ENCODE results near the gene SBNO1.
"Not testable (repeated sequence)": the region's sequence is repeated elsewhere in the genome, so short reads cannot be mapped to it uniquely, and the experiment has no call there.

Gene SBNO1

DNA sequence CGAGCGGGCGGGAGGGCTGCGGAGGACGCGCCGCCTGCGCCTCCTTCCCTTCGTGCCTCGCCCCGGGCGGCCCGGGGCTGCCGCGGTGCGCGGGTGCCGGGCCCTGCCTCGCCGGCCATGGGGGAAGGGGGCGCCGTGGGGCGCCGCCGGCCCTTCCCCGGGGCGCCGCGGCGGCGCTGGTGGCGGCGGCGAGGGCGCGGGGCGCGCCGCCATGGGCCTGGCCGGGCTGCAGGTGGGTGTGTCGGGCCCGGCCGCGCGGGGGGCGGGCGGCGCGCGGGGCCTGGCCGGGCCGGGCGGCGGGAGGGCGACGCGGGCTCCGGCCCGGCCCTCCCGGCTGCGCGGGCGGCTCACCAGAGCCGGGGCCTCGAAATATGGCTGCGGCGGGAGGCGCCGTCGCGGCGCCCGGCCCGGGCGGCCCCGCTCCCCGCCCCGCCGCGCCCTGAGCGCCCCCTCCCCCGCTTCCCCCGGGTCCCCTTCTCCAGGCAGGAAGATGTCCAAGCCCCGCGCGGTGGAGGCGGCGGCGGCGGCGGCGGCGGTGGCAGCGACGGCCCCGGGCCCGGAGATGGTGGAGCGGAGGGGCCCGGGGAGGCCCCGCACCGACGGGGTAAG lies 24.4 kb upstream of the SBNO1 start:
- DNase-seq (ENCODE audit: low spot score) = no peak

- DNase-seq (ENCODE audit: low spot score) = peak; percentile 63
Observed at GRCh38 chr12:123388177-123388950, 23.7 kb upstream of the SBNO1 start.

GRCh38 chr12:123387508-123388176 lies 23.0 kb upstream of the SBNO1 start:
- no peak for DNase-seq (ENCODE audit: low spot score)

DNA sequence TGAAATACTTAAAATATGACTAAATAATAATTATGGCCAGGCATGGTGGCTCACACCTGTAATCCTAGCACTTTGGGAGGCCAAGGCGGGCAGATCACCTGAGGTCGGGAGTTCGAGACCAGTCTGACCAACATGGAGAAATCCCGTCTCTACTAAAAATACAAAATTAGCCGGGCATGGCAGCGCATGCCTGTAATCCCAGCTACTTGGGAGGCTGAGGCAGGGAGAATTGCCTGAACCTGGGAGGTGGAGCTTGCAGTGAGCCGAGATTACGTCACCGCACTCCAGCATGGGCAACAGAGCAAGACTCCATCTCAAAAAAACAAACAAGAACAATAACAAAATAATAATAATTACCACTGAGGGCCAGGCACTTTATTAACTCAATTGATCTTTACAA lies 20.9 kb upstream of the SBNO1 start:
- not testable (repeated sequence) for DNase-seq (ENCODE audit: low spot score)

GRCh38 chr12:123384994-123385376 lies 20.3 kb upstream of the SBNO1 start:
- peak; percentile 46 for DNase-seq (ENCODE audit: low spot score)

DNA sequence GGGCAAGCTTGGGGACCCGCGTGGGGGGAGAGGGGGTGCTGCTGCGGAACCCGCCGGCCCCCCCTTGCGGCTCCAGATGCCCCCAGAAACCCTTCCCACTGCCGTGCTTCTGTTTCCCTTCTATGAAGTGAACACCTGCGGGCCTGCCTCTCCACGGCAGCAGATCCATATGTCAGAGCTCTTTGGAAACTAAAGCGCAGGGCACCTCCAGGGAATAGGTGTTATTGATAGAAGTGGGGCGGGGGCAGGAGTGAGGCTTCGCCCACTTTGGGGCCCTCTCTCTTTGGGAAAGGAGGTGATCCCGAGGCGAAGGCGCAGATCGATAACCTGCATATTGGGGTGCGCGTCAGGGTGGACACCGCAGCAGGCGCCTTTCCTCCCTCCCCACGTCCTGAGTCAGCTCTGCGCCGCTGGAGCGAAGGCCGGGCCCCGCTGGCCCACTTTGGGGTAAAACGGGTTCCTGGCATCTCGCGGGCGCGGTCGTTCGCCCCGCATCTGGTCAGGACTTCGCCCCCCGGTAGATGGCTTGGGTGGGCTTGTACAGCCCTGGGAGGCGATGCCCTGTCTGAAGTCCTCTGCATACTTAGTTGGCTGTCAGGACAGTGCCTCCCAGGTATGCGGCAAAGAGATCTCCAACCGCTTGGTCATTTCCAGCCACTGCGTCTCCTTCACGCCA lies 19.8 kb upstream of the SBNO1 start:
- DNase-seq (ENCODE audit: low spot score) = peak; percentile 26

DNA sequence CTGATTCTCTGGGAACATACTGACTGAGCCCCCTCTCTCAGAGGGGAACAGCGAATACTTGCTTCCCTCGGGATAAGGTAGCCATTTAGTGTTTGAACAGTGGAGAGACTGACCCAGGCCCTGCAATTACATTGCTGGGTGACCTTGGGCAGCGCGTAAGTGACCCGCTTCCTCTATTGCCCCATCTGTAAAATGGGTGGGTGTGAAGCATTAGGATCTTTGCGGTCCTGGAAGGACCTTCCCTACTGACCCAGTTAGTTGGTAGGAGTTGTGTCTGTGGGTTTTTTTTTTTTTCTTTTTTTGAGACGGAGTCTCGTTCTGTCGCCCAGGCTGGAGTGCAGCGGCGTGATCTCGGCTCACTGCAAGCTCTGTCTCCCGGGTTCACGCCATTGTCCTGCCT lies 18.0 kb upstream of the SBNO1 start:
- DNase-seq (ENCODE audit: low spot score) = no peak

- no peak for DNase-seq (ENCODE audit: low spot score)
Observed at GRCh38 chr12:123379391-123379790, 14.7 kb upstream of the SBNO1 start.

DNA sequence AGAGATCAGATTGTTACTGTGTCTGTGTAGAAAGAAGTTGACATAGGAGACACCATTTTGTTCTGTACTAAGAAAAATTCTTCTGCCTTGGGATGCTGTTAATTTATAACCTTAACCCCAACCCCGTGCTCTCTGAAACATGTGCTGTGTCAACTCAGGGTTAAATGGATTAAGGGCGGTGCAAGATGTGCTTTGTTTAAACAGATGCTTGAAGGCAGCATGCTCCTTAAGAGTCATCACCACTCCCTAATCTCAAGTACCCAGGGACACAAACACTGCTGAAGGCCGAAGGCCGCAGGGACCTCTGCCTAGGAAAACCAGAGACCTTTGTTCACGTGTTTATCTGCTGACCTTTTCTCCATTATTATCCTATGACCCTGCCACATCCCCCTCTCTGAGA lies 7.8 kb upstream of the SBNO1 start:
- not testable (repeated sequence) for DNase-seq (ENCODE audit: low spot score)

DNA sequence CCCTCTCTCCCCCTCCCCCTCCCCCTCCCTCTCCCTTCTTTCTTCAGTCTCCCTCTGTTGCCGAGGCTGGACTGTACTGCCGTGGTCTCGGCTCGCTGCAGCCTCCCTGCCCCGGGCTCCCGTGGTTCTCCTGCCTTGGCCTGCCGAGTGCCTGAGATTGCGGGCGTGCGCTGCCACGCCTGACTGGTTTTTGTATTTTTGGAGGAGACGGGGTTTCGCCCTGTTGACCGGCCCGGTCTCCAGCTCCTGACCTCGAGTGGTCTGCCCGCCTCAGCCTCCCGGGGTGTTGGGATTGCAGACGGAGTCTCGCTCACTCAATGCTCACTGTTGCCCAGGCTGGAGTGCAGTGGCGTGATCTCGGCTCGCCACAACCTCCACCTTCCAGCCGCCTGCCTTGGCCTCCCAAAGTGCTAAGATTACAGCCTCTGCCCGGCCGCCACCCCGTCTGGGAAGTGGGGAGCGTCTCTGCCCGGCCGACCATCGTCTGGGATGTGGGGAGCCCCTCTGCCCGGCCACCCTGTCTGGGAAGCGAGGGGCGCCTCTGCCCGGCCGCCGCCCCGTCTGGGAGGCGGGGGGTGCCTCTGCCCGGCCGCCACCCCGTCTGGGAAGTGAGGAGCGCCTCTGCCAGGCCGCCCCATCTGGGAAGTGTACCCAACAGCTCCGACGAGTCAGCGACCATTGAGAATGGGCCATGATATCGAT lies 7.2 kb upstream of the SBNO1 start:
- not testable (repeated sequence) for DNase-seq (ENCODE audit: low spot score)

GRCh38 chr12:123369229-123369628 lies 4.6 kb upstream of the SBNO1 start:
- DNase-seq (ENCODE audit: low spot score) = no peak

GRCh38 chr12:123368431-123368830 lies 3.8 kb upstream of the SBNO1 start:
- DNase-seq (ENCODE audit: low spot score) = not testable (repeated sequence)

GRCh38 chr12:123367511-123367910 lies 2.9 kb upstream of the SBNO1 start:
- no peak for DNase-seq (ENCODE audit: low spot score)

- peak; percentile 98 for DNase-seq (ENCODE audit: low spot score)
Observed at GRCh38 chr12:123365025-123365917, 624 bp upstream of the SBNO1 start.

DNA sequence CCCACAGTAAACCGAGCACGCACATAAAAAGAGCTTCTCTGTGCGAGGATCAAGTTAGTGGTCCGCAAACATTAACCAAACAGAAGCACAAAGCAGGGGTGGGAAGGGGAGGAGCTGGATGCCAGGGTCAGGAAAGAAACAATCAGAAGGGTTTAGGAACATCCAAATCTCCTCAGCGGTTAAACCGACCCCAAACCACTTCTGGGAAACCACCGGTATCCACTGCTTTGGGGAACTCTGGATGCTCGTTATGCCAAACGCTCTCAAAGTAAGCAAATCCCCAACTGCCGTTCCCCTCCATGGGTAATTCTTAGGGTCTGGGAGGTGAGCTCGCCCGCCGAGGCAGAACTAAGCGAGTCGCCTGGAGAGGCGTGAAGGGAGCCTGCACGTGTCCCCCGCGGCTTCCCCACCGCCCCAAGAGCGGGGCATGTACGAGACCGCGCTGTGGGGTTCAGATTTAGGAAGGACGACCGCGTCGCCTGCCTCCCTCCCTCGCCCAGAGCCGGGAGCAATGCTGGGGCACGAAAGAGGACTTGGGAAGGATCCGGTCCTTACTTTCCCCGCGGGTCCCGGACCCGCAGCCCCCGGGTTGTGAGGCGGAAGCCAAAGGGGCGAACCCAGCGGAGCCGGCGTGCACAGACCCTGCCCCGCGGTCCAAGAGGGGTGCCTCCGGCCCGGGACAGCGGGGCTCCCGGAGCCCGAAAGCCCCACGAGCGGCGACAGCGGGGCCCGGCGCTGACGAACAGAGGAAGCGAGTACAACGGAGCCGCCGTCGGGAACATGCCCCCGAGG lies 711 bp downstream of the SBNO1 start:
- peak; percentile 22 for DNase-seq (ENCODE audit: low spot score)

DNA sequence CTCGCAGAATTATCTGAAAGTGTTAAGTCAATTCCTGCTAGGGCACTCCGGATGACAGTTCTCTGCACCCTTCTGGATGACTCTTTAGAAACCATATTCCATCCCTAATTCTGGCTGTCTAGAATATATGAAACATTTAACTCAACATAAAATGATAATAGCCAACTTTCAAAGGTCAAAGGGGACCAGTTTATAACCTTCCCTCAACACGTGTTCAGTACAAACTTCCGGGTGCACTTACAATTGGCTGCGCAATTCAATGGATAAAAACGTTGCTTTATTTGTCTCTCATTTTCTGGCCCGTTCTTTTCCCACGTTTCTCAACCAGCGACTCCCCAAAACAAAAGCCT lies 1.3 kb downstream of the SBNO1 start:
- DNase-seq (ENCODE audit: low spot score) = peak; percentile 47

DNA sequence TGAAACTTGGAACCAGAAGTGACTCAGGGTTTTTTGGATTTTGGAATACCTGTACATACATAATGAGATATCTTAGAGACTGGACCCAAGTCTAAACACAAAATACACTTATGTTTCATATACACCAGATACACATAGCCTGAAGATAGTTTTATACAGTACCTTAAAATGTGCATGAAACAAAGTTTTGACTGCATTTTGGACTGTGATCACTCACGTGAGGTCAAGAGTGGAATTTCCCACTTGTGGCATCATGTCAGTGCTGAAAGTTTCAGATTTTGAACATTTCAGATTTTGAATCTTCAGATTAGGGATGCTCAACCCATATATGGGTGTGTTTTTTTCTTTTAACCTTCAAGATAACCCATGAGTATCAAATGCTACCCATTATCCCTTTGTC lies 6.6 kb downstream of the SBNO1 start:
- no peak for DNase-seq (ENCODE audit: low spot score)

GRCh38 chr12:123356159-123356670 lies 8.4 kb downstream of the SBNO1 start:
- DNase-seq (ENCODE audit: low spot score) = no peak

DNA sequence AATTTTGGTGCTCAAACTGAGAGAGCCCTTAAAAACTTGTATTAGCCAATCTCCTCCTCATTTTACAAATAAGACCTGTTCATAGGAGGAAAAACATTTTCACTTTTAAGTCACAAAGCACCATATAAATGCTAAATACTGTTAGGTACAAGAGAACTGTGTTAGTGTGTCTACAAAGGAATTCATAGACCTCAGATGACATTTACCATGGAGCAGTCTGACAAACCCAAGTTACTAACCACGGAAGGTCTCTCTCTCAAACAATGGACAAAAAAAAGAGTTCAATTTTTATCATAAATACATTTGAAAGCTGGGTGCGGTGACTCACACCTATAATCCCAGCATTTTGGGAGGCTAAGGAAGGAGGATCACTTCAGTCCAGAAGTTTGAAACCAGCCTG lies 10.0 kb downstream of the SBNO1 start:
- DNase-seq (ENCODE audit: low spot score) = no peak

DNA sequence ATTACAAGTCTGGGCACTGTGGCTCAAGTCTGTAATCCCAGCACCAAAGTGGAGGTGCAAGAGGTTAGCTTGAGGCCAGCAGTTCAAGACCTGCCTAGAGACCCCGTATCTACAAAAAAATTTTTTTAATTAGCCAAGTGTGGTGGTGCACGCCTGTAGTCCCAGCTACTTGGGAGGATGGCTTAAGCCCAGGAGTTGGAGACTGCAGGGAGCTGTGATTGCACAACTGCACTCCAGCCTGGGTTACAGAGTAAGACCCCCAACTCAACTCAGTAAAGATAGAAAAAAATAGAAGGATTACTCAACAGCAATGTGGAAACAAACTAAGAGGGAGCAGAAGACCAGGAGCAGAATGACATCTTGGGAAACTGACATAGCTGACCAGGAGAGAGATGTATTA lies 13.3 kb downstream of the SBNO1 start:
- no peak for DNase-seq (ENCODE audit: low spot score)
